WTC11 (cell line): ENCODE measurements around the gene MPPE1. TPM values are rescaled to one million over a fixed set of nuclear protein-coding genes. Genes with fewer than 3 reads are reported as not detected.

ENCODE experiments used
- ATAC-seq: fragments of 200-7000 bp; cut with Tn5 transposase; 2 replicates; pipeline ENCODE4 v1.10.0; 2021; ENCODE audit warnings: mild to moderate bottlenecking, moderate library complexity
- CTCF ChIA-PET: fragments of 300-600 bp; sonication (Branson Sonifier 250); formaldehyde crosslinking; loops from one replicate; lab custom pipeline; 2021; ENCODE audit warnings: antibody characterized with exemption; lab: Charles Lee
- POLR2A ChIA-PET: fragments of 350-600 bp; sonication (Branson Sonifier 250); formaldehyde crosslinking; loops from one replicate; lab custom pipeline; 2021; ENCODE audit warnings: antibody characterized with exemption; lab: Charles Lee
- DNase-seq: peaks from one replicate; pipeline ENCODE4 v3.0.0; 2021; ENCODE audit warnings: low spot score
- H3K27ac Mint-ChIP-seq: 2 replicates; pipeline ENCODE4 v1.8.0; 2021; ENCODE audit warnings: mixed read lengths
- H3K27me3 Mint-ChIP-seq: 2 replicates; pipeline ENCODE4 v1.8.0; 2021; ENCODE audit warnings: low read depth, mild to moderate bottlenecking, moderate library complexity, mixed read lengths
- H3K36me3 Mint-ChIP-seq: 2 replicates; pipeline ENCODE4 v1.8.0; 2021; ENCODE audit warnings: mixed read lengths
- H3K4me1 Mint-ChIP-seq: 2 replicates; pipeline ENCODE4 v1.8.0; 2022; ENCODE audit warnings: mixed read lengths
- H3K4me3 Mint-ChIP-seq: 2 replicates; pipeline ENCODE4 v1.8.0; 2021; ENCODE audit warnings: mild to moderate bottlenecking, moderate library complexity, mixed read lengths
- H3K9me3 Mint-ChIP-seq: 2 replicates; pipeline ENCODE4 v1.8.0; 2021; ENCODE audit warnings: mixed read lengths
- ATF2 ChIP-seq: sonication (generic); formaldehyde crosslinking; IDR thresholded peaks from 2 replicates; pipeline ENCODE4 v1.8.1; 2022; ENCODE audit warnings: low read depth, missing genetic modification reagents, borderline replicate concordance
- CREM ChIP-seq: sonication (generic); formaldehyde crosslinking; IDR thresholded peaks from 2 replicates; pipeline ENCODE4 v1.8.1; 2022; ENCODE audit warnings: mild to moderate bottlenecking, missing genetic modification reagents, moderate library complexity
- CTCF ChIP-seq: fragments of 200-600 bp; IDR thresholded peaks from 2 replicates; pipeline ENCODE4 v1.8.0; 2022; ENCODE audit warnings: antibody characterized with exemption
- ETV6 ChIP-seq: sonication (generic); formaldehyde crosslinking; IDR thresholded peaks from 2 replicates; pipeline ENCODE4 v1.8.1; 2022; ENCODE audit warnings: mild to moderate bottlenecking, missing genetic modification reagents
- IRF2 ChIP-seq: sonication (generic); formaldehyde crosslinking; IDR thresholded peaks from 2 replicates; pipeline ENCODE4 v1.8.0; 2022; ENCODE audit warnings: low read depth, missing genetic modification reagents, borderline replicate concordance
- NFE2L1 ChIP-seq: sonication (generic); formaldehyde crosslinking; IDR thresholded peaks from 2 replicates; pipeline ENCODE4 v1.8.1; 2023; ENCODE audit warnings: missing genetic modification reagents
- NR2C2 ChIP-seq: sonication (generic); formaldehyde crosslinking; IDR thresholded peaks from 2 replicates; pipeline ENCODE4 v1.8.0; 2022; ENCODE audit warnings: mild to moderate bottlenecking, missing genetic modification reagents
- RORB ChIP-seq: fragments of 250-450 bp; sonication (Bioruptor Pico); IDR thresholded peaks from 2 replicates; pipeline ENCODE4 v1.9.0; 2021; ENCODE audit warnings: mild to moderate bottlenecking
- USF2 ChIP-seq: sonication (generic); formaldehyde crosslinking; IDR thresholded peaks from 2 replicates; pipeline ENCODE4 v1.8.1; 2023; ENCODE audit warnings: mild to moderate bottlenecking, missing genetic modification reagents, moderate library complexity
- ZMAT4 ChIP-seq: fragments of 250-450 bp; sonication (Bioruptor Pico); IDR thresholded peaks from 2 replicates; pipeline ENCODE4 v1.9.0; 2021; ENCODE audit warnings: mild to moderate bottlenecking
- ZNF138 ChIP-seq: sonication (generic); formaldehyde crosslinking; conservative IDR thresholded peaks from 2 replicates; pipeline ENCODE4 v1.8.1; 2022; ENCODE audit warnings: mild to moderate bottlenecking, moderate library complexity, missing genetic modification reagents
- ZNF512 ChIP-seq: sonication (generic); formaldehyde crosslinking; IDR thresholded peaks from 2 replicates; pipeline ENCODE4 v1.8.1; 2022; ENCODE audit warnings: missing genetic modification reagents, borderline replicate concordance
- total RNA-seq: library from RNA; stranded (reverse); gene quantifications from 3 replicates; pipeline ENCODE4 v1.2.3, GENCODE V29; 2021
- TF ChIP-seq, protein P1 (sequence below): sonication (generic); formaldehyde crosslinking; IDR thresholded peaks from 2 replicates; pipeline ENCODE4 v1.8.0; 2022; ENCODE audit warnings: missing genetic modification reagents

Gene MPPE1
- total RNA-seq, 1 experiment from 2014 or later, result 29.1 TPM

- TF ChIP-seq CTCF, result no peak
- TF ChIP-seq ZMAT4 (CRISPR knock-in tag), result no peak
- TF ChIP-seq NR2C2 (CRISPR knock-in tag), result no peak
- no peak for TF ChIP-seq NFE2L1 (CRISPR knock-in tag)
- TF ChIP-seq, protein P1, sequence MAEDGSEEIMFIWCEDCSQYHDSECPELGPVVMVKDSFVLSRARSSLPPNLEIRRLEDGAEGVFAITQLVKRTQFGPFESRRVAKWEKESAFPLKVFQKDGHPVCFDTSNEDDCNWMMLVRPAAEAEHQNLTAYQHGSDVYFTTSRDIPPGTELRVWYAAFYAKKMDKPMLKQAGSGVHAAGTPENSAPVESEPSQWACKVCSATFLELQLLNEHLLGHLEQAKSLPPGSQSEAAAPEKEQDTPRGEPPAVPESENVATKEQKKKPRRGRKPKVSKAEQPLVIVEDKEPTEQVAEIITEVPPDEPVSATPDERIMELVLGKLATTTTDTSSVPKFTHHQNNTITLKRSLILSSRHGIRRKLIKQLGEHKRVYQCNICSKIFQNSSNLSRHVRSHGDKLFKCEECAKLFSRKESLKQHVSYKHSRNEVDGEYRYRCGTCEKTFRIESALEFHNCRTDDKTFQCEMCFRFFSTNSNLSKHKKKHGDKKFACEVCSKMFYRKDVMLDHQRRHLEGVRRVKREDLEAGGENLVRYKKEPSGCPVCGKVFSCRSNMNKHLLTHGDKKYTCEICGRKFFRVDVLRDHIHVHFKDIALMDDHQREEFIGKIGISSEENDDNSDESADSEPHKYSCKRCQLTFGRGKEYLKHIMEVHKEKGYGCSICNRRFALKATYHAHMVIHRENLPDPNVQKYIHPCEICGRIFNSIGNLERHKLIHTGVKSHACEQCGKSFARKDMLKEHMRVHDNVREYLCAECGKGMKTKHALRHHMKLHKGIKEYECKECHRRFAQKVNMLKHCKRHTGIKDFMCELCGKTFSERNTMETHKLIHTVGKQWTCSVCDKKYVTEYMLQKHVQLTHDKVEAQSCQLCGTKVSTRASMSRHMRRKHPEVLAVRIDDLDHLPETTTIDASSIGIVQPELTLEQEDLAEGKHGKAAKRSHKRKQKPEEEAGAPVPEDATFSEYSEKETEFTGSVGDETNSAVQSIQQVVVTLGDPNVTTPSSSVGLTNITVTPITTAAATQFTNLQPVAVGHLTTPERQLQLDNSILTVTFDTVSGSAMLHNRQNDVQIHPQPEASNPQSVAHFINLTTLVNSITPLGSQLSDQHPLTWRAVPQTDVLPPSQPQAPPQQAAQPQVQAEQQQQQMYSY (CRISPR knock-in tag), result no peak
- TF ChIP-seq ZNF138 (CRISPR knock-in tag), result no peak
- TF ChIP-seq CREM (CRISPR knock-in tag), result no peak
- no peak for TF ChIP-seq IRF2 (CRISPR knock-in tag)
- no peak for TF ChIP-seq ZNF512
These were observed 20.6 kb downstream of the MPPE1 start (continued) for GRCh38 chr18:11887328-11888128.

DNA sequence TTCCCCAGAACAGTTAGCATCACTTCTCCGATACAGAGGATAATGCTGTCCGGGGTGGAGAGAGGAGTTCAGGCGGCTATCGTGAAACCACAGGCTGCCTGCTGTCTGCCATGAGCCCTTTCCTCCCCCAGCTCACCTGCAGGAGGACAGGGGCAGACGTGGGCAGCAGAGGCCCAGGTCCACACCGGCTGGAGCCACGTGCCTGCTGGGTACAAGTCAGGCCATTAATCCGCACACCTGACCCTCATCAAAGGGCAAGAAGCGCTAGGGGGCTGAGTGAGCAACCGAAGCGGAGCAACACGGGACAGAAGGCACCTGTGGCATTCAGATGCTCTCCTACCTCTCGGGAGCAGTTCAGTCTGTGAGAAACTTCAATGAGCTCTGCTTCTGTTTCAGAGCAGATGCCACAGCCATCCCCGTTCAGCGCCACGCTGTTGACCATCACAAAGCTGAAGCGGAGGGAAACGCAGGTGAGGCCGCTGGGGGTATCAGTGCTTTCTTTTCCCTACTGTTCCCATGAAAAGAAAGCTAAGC, 21.5 kb downstream of the MPPE1 start:
- Mint-ChIP-seq H3K4me3 (no peak overlapping the region), H3K36me3 (peaks cover 42% of the 10 kb centered on the region), H3K27ac (no peak overlapping the region), H3K27me3 (no peaks in the 10 kb centered on the region), H3K4me1 (peaks cover 7% of the 10 kb centered on the region), H3K9me3 (no peaks in the 10 kb centered on the region)
- DNase-seq (no peak), ATAC-seq (no peak; the same call in 1 of the 2 replicates)
- ChIA-PET POLR2A (interaction anchor here (0.7 kb wide), 2 partner anchors 95 to 153 kb away, joined by 3 read pairs; partner anchors contain the start of gene IMPA2), CTCF (interaction anchor here (0.6 to 1.7 kb wide), 7 partner anchors 51 to 231 kb away, joined by 3 to 5 read pairs (median 4); no protein-coding TSS in a partner anchor)
- TF ChIP-seq RORB (no peak), ATF2 (CRISPR knock-in tag) (no peak), USF2 (CRISPR knock-in tag) (peak; percentile 25; the same call in 1 of the 2 replicates), ETV6 (CRISPR knock-in tag) (no peak)
